Panc1 (cell line): Measurements from ENCODE around the gene CNTN4.

Experiments used
- POLR2AphosphoS5 ChIP-seq: IDR thresholded peaks from 2 replicates; pipeline ENCODE4 v1.6.1; 2012; ENCODE audit warnings: mild to moderate bottlenecking, low read depth, low read length, moderate library complexity
- REST ChIP-seq, 2 experiments: IDR thresholded peaks; 2 replicates each; pipeline ENCODE4 v1.6.1; 2011 to 2012; ENCODE audit warnings: low read depth in 2 of 2, control low read depth in 1 of 2, low read length in 1 of 2, mild to moderate bottlenecking in 1 of 2, moderate library complexity in 1 of 2; ENCODE audit not compliant: insufficient read depth in 1 of 2
- TF ChIP-seq, protein P1 (sequence below): fragments of 450-650 bp; IDR thresholded peaks from 2 replicates; pipeline ENCODE4 v1.5.1; 2017; ENCODE audit warnings: mild to moderate bottlenecking

- TF ChIP-seq POLR2AphosphoS5 (no peak), REST (IDR thresholded peaks at IDR 0.05; ENCODE audit: insufficient read depth in 1 of 2, low read depth in 2 of 2, low read length in 1 of 2) (no peak)
- TF ChIP-seq, protein P1, sequence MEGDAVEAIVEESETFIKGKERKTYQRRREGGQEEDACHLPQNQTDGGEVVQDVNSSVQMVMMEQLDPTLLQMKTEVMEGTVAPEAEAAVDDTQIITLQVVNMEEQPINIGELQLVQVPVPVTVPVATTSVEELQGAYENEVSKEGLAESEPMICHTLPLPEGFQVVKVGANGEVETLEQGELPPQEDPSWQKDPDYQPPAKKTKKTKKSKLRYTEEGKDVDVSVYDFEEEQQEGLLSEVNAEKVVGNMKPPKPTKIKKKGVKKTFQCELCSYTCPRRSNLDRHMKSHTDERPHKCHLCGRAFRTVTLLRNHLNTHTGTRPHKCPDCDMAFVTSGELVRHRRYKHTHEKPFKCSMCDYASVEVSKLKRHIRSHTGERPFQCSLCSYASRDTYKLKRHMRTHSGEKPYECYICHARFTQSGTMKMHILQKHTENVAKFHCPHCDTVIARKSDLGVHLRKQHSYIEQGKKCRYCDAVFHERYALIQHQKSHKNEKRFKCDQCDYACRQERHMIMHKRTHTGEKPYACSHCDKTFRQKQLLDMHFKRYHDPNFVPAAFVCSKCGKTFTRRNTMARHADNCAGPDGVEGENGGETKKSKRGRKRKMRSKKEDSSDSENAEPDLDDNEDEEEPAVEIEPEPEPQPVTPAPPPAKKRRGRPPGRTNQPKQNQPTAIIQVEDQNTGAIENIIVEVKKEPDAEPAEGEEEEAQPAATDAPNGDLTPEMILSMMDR: no peak
These were observed 484.4 kb downstream of the CNTN4 start for GRCh38 chr3:2583046-2583445.
